Kasumi-1 (cell line): ENCODE measurements around the gene GRWD1.
A peak's percentile ranks its signal among the peaks of the same experiment; 100 is the strongest.

Experiments
- DNase-seq, 2 experiments: peaks; one replicate each; lab custom pipeline; 2025; lab: John Stamatoyannopoulos, UW

Gene GRWD1

DNA sequence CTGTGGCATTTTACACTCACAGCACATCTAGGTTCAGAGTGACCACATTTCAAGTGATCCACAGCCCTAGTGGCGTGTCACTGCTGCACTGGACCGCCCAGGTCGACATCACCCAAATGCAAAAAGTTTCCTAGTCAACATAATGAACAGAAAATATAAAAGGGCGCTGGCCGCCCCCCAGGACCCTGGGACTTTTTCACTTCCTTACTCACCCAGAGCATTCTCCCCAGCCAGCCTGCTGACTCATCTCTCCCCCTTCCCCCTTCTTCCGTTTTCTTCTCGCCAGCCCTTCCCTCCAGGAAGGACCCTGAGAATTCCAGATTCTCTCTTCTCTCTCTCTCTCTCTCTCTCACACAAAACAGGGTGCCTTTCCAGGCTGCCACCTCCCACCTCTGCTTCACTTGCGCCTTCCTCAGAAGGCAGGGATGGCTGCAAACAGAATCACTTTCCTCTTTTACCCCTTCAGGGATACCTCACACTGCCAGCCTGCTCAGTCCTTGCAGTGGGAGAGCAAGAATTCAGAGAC, 21.0 kb upstream of the GRWD1 start:
- DNase-seq, result peak; percentile 58 to 70

DNA sequence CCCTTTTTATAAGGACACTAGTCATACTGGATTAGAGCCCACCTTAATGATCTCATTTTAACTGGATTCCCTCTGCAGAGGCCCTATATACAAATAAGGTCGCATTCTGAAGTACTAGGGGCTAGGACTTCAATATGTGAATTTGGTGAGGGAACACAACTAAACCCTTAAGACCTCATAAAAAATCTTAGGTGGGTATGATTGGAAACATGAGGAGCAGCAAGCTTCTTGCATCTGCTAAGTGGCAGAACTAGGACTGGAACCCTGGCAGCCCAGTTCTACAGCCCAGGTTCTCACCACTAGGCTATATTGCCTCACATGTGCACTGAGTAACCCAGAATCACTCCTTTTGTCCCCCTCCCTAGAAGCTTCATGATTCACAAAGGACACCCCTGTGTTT, 17.1 kb upstream of the GRWD1 start:
- no peak for DNase-seq

DNA sequence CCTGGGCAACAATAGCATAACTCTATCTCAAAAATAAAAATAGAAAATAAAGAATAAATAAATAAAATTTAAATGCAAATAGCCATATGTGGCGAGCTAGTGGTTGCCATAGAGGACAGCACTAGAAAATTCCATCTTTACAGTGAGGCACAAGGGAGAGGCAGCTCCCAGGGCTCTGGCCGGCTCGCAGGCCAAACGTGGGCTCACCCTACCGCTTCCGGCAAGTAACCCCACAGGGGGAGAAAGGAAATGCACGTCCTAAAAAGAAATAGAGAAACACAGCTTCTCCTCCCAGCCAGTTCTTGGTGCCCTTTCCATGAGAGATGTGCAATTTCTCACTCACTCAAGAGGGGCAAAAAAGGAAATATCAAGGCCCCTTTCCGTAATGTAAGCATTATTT, 12.4 kb upstream of the GRWD1 start:
- DNase-seq, result peak; percentile 47 to 60

DNA sequence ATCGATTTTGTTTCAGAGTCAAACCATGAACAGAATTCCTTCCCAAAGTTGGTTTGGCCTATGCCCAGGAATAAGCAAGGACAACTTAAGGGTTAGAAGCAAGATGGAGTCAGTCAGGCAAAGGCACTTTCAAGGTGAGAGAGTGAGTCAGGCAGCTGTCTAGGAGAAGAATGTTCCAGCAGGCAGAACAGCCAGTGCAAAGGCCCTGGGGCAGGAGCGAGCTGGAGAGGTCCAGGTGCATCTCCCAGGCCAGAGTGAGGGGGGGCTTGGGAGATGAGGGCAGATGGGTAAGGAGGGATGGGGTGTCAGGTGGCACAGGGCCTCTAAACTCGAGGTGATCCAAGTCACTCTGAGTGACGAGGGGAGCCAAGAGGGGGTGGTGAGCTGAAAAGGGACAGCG, 9.2 kb upstream of the GRWD1 start:
- no peak for DNase-seq

DNA sequence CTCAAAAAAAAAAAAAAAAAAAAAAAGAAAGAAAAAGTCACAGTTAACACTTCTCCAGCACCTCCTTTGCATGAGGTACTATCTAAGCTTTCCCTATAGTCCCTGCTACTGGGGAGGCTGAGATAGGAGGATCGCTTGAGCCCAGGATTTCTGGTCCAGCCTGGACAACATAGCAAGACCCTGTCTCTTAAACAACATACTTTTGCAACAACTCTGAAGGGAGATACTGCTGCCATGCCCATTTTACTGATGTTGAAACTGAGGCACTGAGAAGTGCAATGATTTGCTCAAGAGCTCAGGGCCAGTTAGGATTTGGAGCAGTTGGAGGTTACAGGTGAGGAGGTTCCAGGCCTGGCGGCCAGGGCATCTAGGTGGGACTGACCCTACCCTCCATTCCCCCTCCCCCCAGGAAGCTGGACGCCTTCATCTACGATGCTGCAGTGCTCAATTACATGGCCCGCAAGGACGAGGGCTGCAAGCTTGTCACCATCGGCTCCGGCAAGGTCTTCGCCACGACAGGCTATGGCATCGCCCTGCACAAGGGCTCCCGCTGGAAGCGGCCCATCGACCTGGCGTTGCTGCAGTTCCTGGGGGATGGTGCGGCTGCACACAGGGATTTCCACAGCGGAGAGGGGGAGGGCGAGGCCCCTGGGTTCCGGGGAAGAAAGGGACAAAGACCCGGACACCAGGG, 4.3 kb upstream of the GRWD1 start:
- no peak for DNase-seq

DNA sequence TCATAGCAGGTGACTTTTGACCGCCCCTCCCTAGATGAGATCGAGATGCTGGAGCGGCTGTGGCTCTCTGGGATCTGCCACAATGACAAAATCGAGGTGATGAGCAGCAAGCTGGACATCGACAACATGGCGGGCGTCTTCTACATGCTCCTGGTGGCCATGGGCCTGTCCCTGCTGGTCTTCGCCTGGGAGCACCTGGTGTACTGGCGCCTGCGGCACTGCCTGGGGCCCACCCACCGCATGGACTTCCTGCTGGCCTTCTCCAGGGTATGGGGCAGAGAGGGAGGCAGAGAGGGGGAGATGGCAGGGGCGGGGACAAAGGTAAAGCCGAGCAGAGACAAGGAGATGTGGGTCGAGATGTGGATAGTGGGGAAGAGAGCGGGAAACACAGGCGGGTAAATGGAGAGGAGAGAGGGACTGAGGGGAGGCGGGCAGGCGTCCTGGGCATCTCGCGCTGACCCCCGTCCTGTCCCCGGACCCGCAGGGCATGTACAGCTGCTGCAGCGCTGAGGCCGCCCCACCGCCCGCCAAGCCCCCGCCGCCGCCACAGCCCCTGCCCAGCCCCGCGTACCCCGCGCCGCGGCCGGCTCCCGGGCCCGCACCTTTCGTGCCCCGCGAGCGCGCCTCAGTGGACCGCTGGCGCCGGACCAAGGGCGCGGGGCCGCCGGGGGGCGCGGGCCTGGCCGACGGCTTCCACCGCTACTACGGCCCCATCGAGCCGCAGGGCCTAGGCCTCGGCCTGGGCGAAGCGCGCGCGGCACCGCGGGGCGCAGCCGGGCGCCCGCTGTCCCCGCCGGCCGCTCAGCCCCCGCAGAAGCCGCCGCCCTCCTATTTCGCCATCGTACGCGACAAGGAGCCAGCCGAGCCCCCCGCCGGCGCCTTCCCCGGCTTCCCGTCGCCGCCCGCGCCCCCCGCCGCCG, 3.4 kb upstream of the GRWD1 start:
- no peak for DNase-seq

DNA sequence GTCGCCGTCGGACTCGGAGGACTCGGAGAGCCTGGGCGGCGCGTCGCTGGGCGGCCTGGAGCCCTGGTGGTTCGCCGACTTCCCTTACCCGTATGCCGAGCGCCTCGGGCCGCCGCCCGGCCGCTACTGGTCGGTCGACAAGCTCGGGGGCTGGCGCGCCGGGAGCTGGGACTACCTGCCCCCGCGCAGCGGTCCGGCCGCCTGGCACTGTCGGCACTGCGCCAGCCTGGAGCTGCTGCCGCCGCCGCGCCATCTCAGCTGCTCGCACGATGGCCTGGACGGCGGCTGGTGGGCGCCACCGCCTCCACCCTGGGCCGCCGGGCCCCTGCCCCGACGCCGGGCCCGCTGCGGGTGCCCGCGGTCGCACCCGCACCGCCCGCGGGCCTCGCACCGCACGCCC, 2.5 kb upstream of the GRWD1 start:
- no peak for DNase-seq

DNA sequence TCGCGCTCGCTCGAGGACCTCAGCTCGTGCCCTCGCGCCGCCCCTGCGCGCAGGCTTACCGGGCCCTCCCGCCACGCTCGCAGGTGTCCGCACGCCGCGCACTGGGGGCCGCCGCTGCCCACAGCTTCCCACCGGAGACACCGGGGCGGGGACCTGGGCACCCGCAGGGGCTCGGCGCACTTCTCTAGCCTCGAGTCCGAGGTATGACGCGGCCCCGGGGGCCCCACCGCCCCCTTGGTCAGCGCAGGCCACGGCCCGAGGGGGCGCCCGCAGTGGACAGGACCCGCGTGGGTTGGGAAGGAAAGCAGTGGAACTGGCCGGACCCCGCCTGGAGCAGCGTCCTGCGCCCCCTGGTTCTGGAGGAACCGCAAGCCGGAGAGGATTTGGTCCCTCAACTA, 2.1 kb upstream of the GRWD1 start:
- no peak for DNase-seq

DNA sequence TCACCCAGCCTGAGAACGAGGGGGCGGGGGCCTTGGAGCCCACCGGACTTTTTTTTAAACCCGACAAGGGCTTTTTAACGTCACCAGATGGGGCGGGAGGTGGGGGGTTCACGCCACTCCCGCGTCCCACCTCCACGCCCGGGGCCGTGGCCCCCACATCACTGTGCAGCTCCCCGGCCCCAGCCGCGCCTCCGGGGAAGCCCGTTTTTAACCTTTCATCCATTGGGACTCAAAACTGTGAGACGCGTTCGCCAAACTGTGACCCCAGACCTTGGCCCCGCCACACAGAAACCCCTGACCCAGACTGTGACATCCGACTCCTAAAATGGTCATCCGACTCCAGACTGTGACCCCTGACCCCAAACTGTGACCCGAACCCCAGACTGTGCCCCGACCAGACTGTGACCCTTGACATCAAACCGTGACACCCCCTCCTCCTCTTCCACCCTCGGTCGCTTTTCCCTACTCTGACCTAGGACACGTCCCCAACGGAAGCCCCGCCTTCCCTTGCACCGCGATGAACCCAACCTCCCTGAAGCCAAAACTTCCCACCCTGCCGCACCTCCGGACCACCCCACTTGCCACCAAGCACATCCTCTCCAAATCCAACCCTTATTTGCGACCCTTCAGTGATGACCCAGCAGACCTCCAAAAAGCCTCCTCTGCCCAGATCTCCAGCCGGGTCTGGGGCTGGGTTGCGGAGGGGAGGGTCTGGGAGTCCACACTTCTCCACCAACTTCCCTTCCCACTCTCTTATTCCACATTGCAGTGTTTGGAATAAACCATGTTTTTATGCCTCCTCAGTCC, 1.5 kb upstream of the GRWD1 start:
- DNase-seq, result no peak

DNA sequence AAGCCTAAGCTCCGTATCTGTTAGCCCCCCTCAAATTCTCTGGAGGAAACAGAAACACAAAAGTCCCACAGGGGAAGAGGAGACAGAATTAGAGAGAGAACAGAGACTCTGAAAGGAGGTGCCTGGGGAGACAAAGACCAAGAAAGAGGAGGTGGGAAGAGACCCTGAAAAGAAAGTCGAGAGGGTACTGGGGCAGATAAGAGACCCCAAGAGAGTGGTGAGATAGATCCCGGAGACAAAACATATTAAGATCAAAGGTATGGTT, 915 bp upstream of the GRWD1 start:
- DNase-seq, result peak in 1 of 2 experiments; percentile 39

DNA sequence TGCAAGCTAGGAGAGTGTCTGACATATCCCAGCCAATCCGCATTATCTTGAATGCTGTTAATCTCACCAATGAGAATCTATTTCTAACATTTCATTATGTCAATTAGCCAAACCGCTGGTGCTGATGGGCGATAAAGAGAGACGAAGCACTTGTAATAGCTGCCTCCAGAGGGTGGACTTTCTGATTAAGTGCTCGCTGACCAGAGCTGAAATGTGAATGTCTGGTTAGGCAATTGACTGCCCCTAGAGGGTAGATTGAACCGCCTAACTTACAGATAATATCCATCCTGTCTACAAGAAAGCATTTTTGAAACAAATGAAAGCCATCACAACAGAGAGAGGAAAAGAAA, 552 bp upstream of the GRWD1 start:
- peak; percentile 77 for DNase-seq

DNA sequence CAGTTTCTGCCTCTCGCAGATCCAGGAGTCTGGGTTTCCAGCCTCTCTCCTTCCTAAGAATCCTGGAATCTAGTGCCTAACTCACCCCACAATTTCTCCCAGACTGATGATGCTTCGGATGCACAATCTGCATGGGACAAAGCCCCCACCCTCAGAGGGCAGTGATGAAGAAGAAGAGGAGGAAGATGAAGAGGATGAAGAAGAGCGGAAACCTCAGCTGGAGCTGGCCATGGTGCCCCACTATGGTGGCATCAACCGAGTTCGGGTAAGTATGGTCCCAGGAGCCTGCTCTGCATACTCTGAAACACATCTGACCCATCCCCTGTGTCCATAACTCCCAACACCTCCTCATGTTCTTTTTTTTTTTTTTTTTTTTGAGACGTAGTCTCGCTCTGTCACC, 796 bp downstream of the GRWD1 start:
- DNase-seq, result no peak

DNA sequence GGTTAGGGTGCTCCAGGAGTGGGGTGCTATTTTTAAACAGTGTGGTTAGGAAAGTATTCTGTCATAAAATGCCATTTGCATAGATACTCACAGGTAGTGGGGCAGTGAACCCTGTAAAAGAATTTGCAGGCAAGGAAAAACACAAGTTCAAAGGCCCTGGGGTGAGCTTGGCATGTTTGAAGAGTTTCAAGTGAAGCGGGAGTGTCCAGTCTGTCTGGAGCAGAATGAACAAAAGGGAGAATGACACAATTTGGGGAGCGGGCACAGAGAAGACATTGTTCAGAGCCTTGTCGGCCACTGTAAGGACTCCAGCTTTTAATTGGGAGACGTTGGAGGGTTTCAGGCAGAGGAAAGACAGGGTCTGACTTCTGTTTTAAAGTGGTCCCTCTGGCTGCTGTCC, 2.8 kb downstream of the GRWD1 start:
- no peak for DNase-seq

DNA sequence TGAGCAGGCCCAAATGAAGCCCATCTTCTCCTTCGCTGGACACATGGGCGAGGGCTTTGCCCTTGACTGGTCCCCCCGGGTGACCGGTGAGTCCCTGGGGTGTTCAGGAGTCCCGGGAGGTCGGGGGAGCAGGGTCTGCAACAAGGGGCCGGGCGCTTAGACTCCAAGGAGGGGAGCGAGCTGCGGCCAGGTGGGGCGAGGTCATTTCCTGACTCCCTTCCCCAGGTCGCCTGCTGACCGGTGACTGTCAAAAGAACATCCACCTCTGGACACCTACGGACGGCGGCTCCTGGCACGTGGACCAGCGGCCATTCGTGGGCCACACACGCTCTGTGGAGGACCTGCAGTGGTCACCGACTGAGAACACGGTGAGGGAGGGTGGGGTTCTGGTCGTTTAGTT, 4.7 kb downstream of the GRWD1 start:
- DNase-seq, result no peak

DNA sequence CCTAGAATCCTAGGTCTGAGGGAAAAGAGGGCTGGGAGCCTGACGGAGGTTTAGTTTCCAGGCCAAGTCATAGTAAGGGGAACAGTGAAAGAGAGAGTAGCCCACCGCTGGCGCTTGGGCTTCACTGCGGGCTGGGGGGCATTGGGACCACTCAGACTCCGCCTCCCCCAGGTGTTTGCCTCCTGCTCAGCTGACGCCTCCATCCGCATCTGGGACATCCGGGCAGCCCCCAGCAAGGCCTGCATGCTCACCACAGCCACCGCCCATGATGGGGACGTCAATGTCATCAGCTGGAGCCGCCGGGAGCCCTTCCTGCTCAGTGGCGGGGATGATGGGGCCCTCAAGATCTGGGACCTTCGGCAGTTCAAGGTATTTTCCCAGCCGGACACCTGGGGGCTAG, 5.1 kb downstream of the GRWD1 start:
- no peak for DNase-seq

DNA sequence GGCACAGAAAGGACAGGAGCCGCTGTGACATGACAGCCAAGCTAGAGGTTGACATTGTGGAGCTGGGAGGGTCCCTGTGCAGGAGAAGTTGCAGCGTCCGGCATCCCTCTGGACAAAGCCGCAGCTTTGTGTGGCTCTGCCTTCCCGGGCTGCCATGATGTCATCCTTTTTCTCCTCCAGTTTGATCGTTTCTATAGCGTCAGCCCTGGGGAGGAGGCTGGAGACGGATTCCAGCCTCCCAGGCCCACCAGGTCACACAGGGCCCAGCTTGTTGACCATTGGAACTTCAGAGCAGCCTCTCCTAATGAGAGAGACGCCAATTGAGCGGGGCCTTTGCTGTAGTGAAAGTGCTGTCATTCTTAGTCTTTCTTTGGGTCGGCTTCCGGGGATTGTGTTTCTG, 5.8 kb downstream of the GRWD1 start:
- DNase-seq, result no peak

DNA sequence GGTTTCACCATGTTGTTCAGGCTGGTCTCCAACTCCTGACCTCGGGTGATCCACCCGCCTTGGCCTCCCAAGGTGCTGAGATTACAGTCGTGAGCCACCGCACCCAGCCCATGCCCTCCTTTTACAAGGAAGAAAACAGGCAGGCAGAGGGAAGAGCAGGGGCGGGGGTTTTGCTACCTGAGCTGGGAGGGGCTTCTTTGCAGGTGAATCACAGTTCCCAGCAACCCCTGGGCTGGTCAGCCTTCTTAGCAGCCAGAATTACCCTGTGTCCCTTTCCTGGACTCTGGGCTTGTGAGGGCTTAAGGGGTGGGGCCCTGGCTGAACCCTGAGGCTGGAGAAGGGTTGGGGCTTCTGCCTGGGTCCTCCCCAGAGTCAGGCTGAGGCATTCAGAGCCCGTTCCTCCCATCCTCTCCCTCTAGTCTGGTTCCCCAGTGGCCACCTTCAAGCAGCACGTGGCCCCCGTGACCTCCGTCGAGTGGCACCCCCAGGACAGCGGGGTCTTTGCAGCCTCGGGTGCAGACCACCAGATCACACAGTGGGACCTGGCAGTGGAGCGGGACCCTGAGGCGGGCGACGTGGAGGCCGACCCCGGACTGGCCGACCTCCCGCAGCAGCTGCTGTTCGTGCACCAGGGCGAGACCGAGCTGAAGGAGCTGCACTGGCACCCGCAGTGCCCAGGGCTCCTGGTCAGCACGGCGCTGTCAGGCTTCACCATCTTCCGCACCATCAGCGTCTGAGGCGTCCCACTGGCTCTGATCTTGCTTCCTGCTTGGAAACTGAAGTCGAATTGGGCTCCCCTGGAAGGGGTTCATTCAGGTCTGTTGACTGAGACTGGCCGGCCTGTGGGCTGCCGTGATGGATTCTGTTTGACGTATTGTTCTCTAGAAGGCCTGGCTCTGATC, 6.8 kb downstream of the GRWD1 start:
- no peak for DNase-seq

DNA sequence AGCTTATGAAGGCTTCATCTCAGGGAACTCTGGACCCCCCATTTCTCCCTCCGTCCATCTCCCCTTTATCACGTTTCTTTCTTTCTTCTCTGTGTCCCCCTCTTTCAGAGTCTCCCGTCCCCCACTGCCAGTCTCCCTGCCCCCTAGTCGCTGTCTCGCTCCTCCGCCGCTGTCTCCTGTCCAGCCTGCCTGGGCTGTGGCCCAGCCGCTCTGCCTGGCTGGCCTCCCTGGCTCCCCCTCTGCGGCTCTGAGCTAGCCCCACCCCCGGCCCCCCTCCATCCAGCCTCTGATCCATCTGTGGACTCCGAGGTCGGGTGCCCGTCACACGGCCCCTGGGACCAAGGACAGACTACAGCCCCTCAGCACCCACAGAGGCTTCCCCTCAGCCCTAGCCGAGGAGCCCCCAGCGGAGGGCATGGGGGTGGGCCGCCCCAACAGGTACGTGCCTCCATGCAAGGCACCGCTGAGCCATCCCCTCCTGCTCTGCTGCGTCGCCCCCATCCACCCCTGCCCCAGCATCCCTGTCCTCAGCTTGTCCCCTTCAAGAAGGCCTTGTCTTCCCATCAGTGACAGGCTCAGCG, 8.5 kb downstream of the GRWD1 start:
- no peak for DNase-seq

DNA sequence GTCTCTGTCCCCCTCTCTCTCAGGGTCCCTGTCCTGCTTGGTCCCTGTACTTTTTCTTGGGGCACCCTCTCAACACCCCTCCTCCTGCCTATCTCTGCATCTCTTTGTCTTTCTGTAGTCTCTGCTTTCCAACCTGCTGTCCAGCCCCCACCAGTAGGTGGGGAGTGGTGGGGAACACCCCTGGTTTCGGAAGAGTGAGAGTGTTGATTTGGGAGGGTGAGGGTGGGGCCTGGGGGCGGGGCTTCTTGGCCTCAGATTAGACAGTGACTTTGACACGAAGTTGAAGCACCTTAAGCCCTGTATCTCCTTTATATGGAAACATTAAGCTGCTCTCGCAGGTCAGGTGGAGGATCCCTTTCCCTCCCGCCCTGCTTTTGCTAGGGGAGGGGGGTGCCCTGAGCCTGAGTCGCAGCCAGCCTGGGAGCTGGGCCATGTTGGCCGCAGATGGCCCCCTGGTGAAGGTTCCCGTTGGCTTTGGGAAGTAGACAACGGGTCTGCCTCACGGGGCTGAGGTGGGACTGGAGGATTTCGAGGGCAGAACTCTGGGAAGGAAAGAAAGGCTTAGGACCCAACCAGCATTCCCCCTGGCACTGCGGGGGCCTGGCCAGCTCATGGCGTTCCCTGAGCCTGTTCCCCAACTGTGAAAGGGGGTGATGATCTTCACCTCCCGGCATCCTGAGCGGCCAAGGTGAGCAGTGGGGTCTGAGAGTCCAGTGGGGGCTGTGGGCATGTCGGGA, 9.6 kb downstream of the GRWD1 start, which contains the start of gene KCNJ14:
Gene KCNJ14 (plus strand): TSS at position 404 of the 737 bp plus-strand sequence. CDS start 6,151 bp downstream, outside the sequence.
- DNase-seq, result no peak

DNA sequence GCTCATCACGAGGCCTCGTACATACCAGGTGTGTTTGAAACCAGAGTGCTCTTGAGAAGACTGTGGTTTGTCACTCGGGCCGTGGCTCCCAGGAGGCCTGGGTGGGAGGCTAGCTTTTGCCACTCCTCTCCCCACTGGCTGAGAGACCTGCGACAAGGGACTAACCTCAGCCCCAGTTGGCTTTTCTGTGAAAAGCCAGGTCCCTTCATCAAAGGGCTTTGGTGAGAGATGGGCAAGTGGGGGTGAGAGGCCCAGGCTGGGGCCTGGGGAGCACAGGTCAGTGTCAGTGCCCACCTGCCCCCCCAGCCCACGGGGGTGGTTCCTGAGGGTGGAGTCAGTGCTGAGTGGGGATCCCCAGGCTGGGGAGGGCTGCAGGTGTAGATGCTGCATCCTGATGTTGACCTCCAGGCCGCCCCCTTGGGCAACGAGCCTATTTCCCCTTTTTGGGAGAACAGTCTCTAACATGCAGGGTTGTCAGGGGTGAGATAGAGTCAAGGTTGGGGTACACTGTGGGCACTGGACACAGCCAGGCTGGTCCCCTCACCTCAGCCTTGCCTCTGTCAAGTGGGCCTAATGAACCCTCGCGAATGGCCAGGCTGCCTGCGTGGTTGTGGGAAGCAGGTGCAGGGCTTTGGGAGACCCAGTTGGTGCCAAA, 10.3 kb downstream of the GRWD1 start:
- no peak for DNase-seq
